Activated CD8-positive, alpha-beta memory T cell treated with anti-CD3 and anti-CD28 coated beads, Interleukin-2, amount 10 ng/mL, durations not matched to agents 7 days and 5 days (primary cell): Measurements from ENCODE around the gene AGFG1. TPM values are rescaled to one million over a fixed set of nuclear protein-coding genes. Genes with fewer than 3 reads are reported as not detected.
A peak's percentile ranks its signal among the peaks of the same experiment; 100 is the strongest.

Experiments used
- ATAC-seq: fragments of 150-1000 bp; cut with Tn5 transposase; one replicate; pipeline ENCODE4 v1.10.0; 2021; ENCODE audit warnings: moderate library complexity
- CTCF ChIA-PET: fragments of 350-600 bp; sonication (Branson Sonifier 250); formaldehyde crosslinking; loops from one replicate; lab custom pipeline; 2021; ENCODE audit warnings: antibody characterized with exemption; lab: Charles Lee
- DNase-seq: peaks from one replicate; pipeline ENCODE4 v3.0.0-alpha.2; 2020
- H3K27ac Mint-ChIP-seq: one replicate; pipeline ENCODE4 v1.8.0; 2021; ENCODE audit warnings: mild to moderate bottlenecking, mixed read lengths
- H3K27me3 Mint-ChIP-seq: one replicate; pipeline ENCODE4 v1.8.0; 2021; ENCODE audit warnings: mixed read lengths
- H3K36me3 Mint-ChIP-seq: one replicate; pipeline ENCODE4 v1.8.0; 2021; ENCODE audit warnings: mild to moderate bottlenecking, mixed read lengths
- H3K4me1 Mint-ChIP-seq: one replicate; pipeline ENCODE4 v1.8.0; 2021; ENCODE audit warnings: mixed read lengths
- H3K4me3 Mint-ChIP-seq: one replicate; pipeline ENCODE4 v1.8.0; 2021; ENCODE audit warnings: mild to moderate bottlenecking, moderate library complexity, mixed read lengths
- H3K9me3 Mint-ChIP-seq: one replicate; pipeline ENCODE4 v1.8.0; 2022; ENCODE audit warnings: low read depth, mixed read lengths
- total RNA-seq, 2 experiments: library from RNA; stranded (reverse); gene quantifications; one replicate each; pipeline ENCODE4 v1.2.3, GENCODE V29; 2021

Gene AGFG1
- total RNA-seq, 2 experiments from 2014 or later: 56.4 to 94.9 TPM

DNA sequence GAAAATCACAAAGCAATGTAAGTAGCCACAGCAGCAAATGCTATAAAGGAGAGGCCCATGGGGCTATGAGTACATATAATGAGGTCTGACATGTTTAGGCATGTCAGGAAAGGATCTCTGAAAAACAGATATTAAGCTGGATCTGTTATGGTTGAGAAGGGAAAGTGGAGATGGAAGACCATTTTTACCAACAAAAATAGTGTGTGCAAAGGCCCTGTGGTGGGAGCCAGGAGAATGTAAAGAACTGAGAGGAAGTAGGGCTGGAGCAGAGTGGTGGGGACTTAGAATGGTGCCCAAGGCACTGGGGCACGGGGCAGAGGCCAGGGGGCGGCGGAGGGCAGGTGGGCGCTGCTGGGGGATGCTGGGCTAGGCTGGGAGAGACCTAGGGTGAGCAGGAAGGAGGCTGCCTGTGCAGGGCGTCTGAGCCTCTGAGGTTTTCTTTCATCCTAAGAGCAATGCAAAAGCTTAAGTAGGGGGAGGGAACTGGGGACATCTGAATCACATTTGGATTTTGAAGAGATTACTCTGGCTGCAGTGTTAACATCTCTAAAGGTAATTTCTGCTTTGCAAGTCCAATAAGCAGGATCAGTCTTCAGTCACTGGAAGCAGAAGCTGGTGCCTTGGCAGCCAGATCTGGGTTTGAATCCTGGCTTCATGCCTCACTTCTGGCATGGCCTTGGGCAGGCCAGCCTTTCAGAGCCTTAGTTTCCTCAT lies 4.9 kb upstream of the AGFG1 start:
- Mint-ChIP-seq H3K27ac (no peak overlapping the region), H3K4me3 (no peak overlapping the region), H3K36me3 (no peaks in the 10 kb centered on the region)

DNA sequence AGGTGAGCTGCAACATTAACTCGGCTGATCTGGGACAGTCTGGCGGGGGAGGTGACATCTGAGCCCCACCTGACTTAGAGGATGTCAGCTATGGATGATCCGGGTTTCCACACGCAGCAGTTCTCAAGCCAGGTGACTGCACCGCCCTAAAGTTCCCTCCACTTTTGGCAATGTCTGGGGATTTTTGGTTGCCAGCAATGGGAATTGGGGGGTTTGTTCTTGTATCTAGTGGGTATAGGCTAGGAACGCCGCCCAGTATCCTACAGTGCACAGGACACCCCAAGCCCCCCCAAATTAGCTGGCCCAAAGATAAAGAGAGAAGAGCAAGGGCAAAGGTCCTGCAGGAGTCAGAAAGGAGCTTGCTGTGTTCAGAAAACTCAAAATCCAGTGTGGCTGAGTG lies 544 bp upstream of the AGFG1 start:
- peaks cover 31% of the 10 kb centered on the region for H3K4me1 Mint-ChIP-seq
- H3K9me3 Mint-ChIP-seq: no peaks in the 10 kb centered on the region
- ATAC-seq: no peak
- no peak for DNase-seq
- H3K27ac Mint-ChIP-seq: peak overlapping the region; percentile 21
- no peaks in the 10 kb centered on the region for H3K27me3 Mint-ChIP-seq
- H3K4me3 Mint-ChIP-seq: peak overlapping the region; percentile 87
- CTCF ChIA-PET: interaction anchor here (0.6 to 1.7 kb wide), 8 partner anchors 8 to 295 kb away, joined by 3 to 7 read pairs (median 3); no protein-coding TSS in a partner anchor
- no peaks in the 10 kb centered on the region for H3K36me3 Mint-ChIP-seq

More for the DNA sequence above, 4.9 kb upstream of the AGFG1 start:
- ATAC-seq (no peak), DNase-seq (no peak)
- no peaks in the 10 kb centered on the region for H3K9me3 Mint-ChIP-seq
- H3K4me1 Mint-ChIP-seq: peaks cover 43% of the 10 kb centered on the region
- CTCF ChIA-PET: interaction anchor here (0.9 to 1.9 kb wide), 3 partner anchors 18 to 299 kb away, joined by 3 to 4 read pairs (median 3); no protein-coding TSS in a partner anchor
- no peaks in the 10 kb centered on the region for H3K27me3 Mint-ChIP-seq

DNA sequence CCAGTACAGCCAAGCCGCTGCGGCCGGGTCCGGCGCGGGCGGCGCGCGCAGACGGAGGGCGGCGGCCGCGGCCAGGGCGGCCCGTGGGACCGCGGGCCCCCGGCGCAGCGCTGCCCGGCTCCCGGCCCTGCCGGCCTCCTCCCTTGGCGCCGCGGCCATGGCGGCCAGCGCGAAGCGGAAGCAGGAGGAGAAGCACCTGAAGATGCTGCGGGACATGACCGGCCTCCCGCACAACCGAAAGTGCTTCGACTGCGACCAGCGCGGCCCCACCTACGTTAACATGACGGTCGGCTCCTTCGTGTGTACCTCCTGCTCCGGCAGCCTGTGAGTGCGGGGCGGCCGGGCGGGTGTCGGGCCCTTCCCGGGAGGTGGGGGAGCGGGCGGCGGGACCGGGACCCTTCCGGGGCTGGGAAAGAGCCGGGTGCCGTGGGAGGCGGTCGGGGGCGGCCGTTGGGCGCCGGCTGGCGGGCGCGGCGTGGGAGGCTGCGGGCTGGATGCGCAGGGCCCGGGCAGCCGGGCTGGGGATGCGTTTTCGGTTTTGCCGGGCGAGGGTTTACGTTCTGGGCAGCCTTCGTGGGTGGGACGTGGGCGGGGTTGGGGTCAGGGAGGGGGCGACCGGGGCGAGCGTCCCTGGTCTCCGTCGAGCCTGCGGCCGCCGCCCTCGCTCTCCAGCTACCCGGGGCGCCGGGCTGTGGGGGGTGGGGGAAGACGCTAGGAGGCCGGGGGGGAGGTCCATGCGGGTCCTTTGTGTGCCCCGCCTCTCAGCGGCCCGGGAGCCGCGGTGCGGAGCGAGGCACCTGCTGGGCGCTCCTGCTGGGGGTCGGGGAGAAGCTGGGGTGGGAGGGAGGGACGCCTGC lies 537 bp downstream of the AGFG1 start:
- peak; percentile 85 for ATAC-seq
- peaks cover 25% of the 10 kb centered on the region for H3K4me1 Mint-ChIP-seq
- peak; percentile 67 for DNase-seq
- no peaks in the 10 kb centered on the region for H3K9me3 Mint-ChIP-seq
- H3K36me3 Mint-ChIP-seq: no peaks in the 10 kb centered on the region
- peak overlapping the region; percentile 87 for H3K4me3 Mint-ChIP-seq
- CTCF ChIA-PET: interaction anchor here (0.6 to 1.8 kb wide), 3 partner anchors 8 to 294 kb away, joined by 3 to 8 read pairs (median 8); no protein-coding TSS in a partner anchor
- H3K27me3 Mint-ChIP-seq: no peaks in the 10 kb centered on the region
- H3K27ac Mint-ChIP-seq: peak overlapping the region; percentile 62

DNA sequence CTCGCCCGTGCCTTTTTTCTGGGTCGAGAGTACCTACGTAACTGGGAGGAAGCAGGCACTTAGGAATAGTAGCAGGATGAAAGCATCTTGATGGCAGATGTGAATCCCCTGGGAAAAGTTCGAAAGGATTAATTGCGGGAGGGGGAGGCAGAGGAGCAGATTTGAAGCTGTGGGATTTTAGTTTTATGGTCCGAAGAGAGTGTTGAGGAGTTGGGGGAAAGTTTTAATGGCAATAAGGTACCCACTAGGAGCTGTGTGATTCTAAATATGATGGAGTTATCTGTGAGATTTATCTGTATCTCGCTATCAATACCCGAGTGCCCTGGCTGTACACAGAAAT lies 1.1 kb downstream of the AGFG1 start:
- Mint-ChIP-seq H3K9me3 (no peaks in the 10 kb centered on the region), H3K27ac (peak overlapping the region; percentile 76), H3K36me3 (no peaks in the 10 kb centered on the region), H3K27me3 (no peaks in the 10 kb centered on the region), H3K4me3 (peak overlapping the region; percentile 87), H3K4me1 (peaks cover 25% of the 10 kb centered on the region)
- DNase-seq (no peak), ATAC-seq (no peak)
- CTCF ChIA-PET: interaction anchor here (0.7 to 1.8 kb wide), 3 partner anchors 9 to 69 kb away, joined by 3 to 8 read pairs (median 8); no protein-coding TSS in a partner anchor

GRCh38 chr2:227473806-227474205 lies 1.9 kb downstream of the AGFG1 start:
- Mint-ChIP-seq H3K27ac (no peak overlapping the region), H3K9me3 (no peaks in the 10 kb centered on the region), H3K27me3 (no peaks in the 10 kb centered on the region), H3K36me3 (no peaks in the 10 kb centered on the region), H3K4me1 (peaks cover 27% of the 10 kb centered on the region), H3K4me3 (peak overlapping the region; percentile 45)
- DNase-seq: no peak
- CTCF ChIA-PET: interaction anchor here (0.7 to 1.8 kb wide), 4 partner anchors 8 to 70 kb away, joined by 3 to 8 read pairs (median 6); no protein-coding TSS in a partner anchor
- ATAC-seq: no peak

DNA sequence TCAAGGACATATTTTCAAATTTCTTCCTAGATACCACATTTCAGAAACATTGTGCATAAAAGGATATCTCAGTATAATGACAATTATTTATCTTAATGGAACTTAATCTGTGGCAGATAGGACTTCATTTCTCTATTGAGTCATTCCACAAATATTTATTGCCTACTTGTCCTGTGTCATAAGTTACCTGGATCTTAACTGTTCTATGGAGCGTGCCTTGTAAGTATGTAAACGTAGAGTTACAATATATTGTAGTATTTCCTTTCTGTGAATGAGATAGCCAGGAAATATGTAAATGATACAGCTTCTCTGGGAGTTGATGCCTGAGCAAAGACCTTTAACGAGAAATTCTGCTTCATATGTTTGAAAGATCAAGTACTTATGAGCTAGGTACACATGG lies 2.5 kb downstream of the AGFG1 start:
- Mint-ChIP-seq H3K4me3 (no peak overlapping the region), H3K27me3 (no peaks in the 10 kb centered on the region), H3K36me3 (no peaks in the 10 kb centered on the region), H3K4me1 (peaks cover 30% of the 10 kb centered on the region), H3K27ac (no peak overlapping the region), H3K9me3 (no peaks in the 10 kb centered on the region)
- ATAC-seq (no peak), DNase-seq (no peak)
- CTCF ChIA-PET: interaction anchor here (1.0 to 2.6 kb wide), 4 partner anchors 8 to 69 kb away, joined by 3 to 8 read pairs (median 5); no protein-coding TSS in a partner anchor

DNA sequence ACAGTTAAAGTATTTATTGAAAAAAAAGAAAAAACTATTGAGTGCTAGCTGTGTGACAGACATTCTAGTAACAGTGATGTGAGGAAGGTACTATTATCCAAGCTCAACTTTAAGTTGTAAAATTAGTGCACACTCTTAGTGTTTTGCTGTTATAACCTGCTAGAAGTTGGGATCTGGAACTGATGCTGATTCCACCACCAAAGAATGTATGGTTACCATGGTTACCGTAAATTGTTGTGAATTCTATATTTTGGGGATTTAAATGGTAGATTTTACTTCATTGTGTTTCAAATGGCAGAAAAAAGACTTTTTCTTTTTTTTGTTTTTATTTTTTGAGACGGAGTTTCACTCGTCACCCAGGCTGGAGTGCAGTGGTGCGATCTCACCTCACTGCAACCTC lies 5.3 kb downstream of the AGFG1 start:
- no peak for DNase-seq
- H3K36me3 Mint-ChIP-seq: peaks cover 2% of the 10 kb centered on the region
- CTCF ChIA-PET: interaction anchor here (1.3 kb wide), 1 partner anchor 13 kb away, joined by 3 read pairs; no protein-coding TSS in a partner anchor
- H3K27me3 Mint-ChIP-seq: no peaks in the 10 kb centered on the region
- no peak overlapping the region for H3K4me3 Mint-ChIP-seq
- no peak overlapping the region for H3K27ac Mint-ChIP-seq
- peaks cover 48% of the 10 kb centered on the region for H3K4me1 Mint-ChIP-seq
- no peaks in the 10 kb centered on the region for H3K9me3 Mint-ChIP-seq
- no peak for ATAC-seq

GRCh38 chr2:227479865-227480475 lies 8.0 kb downstream of the AGFG1 start:
- Mint-ChIP-seq H3K27me3 (no peaks in the 10 kb centered on the region), H3K9me3 (no peaks in the 10 kb centered on the region), H3K4me3 (no peak overlapping the region), H3K4me1 (peaks cover 46% of the 10 kb centered on the region), H3K27ac (no peak overlapping the region), H3K36me3 (peaks cover 5% of the 10 kb centered on the region)
- CTCF ChIA-PET: interaction anchor here (0.7 to 1.7 kb wide), 8 partner anchors 9 to 286 kb away, joined by 3 to 7 read pairs (median 3); partner anchors contain the start of gene AGFG1
- no peak for DNase-seq
- no peak for ATAC-seq

DNA sequence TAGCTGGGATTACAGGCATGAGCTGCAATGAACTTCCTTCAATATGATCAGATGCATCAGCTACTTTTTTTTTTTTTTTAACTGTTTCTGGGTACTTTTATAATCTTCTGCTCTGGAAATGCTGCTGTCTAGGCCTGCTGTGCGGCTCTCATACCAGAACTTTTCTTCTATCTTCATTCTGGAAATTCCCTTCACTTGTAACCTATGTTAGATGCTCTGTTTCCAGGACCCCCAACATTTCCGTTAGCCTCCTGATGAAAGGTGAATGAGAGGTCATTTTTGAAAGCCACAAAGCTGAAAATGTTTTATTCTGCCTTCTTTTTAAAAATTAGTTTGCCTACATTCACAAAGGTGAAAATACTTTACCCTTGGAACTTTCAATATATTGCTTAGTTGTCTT lies 8.6 kb downstream of the AGFG1 start:
- ATAC-seq: no peak
- Mint-ChIP-seq H3K9me3 (peaks cover under 1% of the 10 kb centered on the region), H3K36me3 (peaks cover 8% of the 10 kb centered on the region), H3K27ac (no peak overlapping the region), H3K27me3 (no peaks in the 10 kb centered on the region), H3K4me1 (peaks cover 43% of the 10 kb centered on the region), H3K4me3 (no peak overlapping the region)
- no peak for DNase-seq
- CTCF ChIA-PET: interaction anchor here (0.8 to 1.7 kb wide), 8 partner anchors 9 to 286 kb away, joined by 3 to 7 read pairs (median 3); partner anchors contain the start of gene AGFG1

- H3K9me3 Mint-ChIP-seq: peaks cover 6% of the 10 kb centered on the region
- peaks cover 50% of the 10 kb centered on the region for H3K4me1 Mint-ChIP-seq
- CTCF ChIA-PET: interaction anchor here (0.7 to 2.0 kb wide), 4 partner anchors 8 to 57 kb away, joined by 3 to 8 read pairs (median 3); no protein-coding TSS in a partner anchor
- ATAC-seq: peak; percentile 39
- no peak overlapping the region for H3K4me3 Mint-ChIP-seq
- DNase-seq: no peak
- H3K27ac Mint-ChIP-seq: no peak overlapping the region
- H3K27me3 Mint-ChIP-seq: no peaks in the 10 kb centered on the region
- peaks cover 19% of the 10 kb centered on the region for H3K36me3 Mint-ChIP-seq
Observed at GRCh38 chr2:227482638-227483340, 10.8 kb downstream of the AGFG1 start.

DNA sequence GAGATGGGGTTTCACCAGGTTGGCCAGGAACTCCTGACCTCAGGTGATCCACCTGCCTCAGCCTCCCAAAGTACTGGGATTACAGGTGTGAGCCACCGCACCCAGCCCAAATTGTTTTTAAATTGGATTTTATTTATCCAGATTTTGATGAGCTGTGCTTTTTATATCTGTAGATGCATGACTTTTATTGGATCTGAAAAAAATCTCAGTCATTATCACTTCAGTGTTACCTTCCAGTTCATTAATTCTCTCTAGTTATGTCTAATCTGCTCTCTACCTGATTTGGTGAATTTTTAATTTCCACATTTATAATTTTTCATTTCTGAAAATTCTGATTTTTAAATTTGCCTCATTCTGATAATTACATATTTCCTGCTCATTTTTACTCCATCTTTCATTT lies 13.5 kb downstream of the AGFG1 start:
- no peak for ATAC-seq
- Mint-ChIP-seq H3K9me3 (peaks cover 6% of the 10 kb centered on the region), H3K27me3 (no peaks in the 10 kb centered on the region), H3K4me3 (no peak overlapping the region), H3K27ac (no peak overlapping the region), H3K4me1 (peaks cover 41% of the 10 kb centered on the region), H3K36me3 (peaks cover 24% of the 10 kb centered on the region)
- CTCF ChIA-PET: interaction anchor here (1.4 to 1.6 kb wide), 2 partner anchors 18 to 281 kb away, joined by 3 to 5 read pairs; no protein-coding TSS in a partner anchor
- DNase-seq: no peak

DNA sequence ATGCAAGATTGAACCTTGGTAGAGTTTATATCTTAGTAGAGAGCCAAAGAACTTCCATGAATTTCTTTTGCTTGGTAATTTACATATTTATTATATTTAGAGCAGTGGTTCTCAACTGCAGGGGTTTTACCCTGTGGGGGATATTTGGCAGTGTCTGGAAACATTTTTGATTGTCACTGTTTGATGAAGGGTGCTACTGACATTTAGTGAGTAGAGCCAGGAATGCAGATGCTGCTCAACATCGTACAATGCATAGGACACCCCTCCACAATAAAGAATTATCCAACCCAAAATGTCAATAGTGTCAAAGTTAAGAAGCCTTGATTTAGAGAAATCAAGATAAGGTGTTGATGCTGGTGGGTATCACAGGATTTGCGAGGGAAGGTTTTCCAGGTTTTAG lies 14.7 kb downstream of the AGFG1 start:
- CTCF ChIA-PET: no interaction called here
- ATAC-seq: no peak
- Mint-ChIP-seq H3K27ac (no peak overlapping the region), H3K36me3 (peaks cover 23% of the 10 kb centered on the region), H3K4me1 (peaks cover 29% of the 10 kb centered on the region), H3K9me3 (peaks cover 6% of the 10 kb centered on the region), H3K4me3 (no peak overlapping the region), H3K27me3 (no peaks in the 10 kb centered on the region)
- no peak for DNase-seq
